Adrenal gland (tissue), 5 donors: Measurements from ENCODE around the gene GMIP.

ENCODE experiments used
- CTCF ChIP-seq, 6 experiments: fragments of 450-650 bp in 4 of 6; fragments of 200-600 bp in 2 of 6; sonication (generic) in 1 of 6; IDR thresholded peaks; 1 replicate in 5 of 6; 2 replicates in 1 of 6; pipeline versions ENCODE4 v1.5.1 to v1.8.0; 2016 to 2021; ENCODE audit warnings: antibody characterized with exemption in 6 of 6, mild to moderate bottlenecking in 2 of 6, moderate library complexity in 1 of 6
- POLR2A ChIP-seq, 2 donors: fragments of 450-650 bp; IDR thresholded peaks; one replicate each; pipeline ENCODE4 v1.6.1; 2017; ENCODE audit warnings: antibody characterized with exemption in 2 of 2, mild to moderate bottlenecking in 2 of 2, moderate library complexity in 1 of 2
- donor health status: DM: no; HTN: no; CAD: no.

DNA sequence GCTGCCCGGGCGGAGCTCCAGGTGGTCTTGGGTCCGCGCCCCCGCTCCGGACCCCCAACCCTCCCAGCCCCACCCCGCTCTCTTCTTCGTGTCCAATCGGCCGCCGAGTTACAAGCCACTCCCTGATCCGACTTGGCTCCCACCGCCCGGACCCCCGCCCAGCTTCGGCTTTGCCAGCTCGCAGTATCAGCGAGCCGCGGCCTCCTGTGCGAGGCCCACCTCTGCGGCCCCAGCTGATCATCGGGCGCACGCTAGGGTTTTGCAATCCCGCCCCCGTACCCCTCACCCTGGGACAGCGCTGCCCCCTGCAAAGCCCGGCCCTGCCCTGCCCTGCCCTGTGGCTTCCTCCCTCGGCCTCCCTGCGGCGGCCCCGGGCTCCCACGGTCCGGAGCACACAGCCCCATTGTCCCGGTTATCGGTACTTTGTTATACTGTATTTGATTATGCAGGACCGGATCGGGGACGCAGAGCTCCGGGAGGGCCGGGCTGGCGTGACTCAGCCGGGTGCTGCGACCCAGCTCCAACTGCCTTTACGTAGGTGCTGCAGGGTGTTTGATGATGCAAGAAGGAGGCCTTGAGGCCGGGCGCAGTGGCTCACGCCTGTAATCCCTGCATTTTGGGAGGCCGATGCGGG is 14.8 kb downstream of the GMIP start:
- TF ChIP-seq CTCF (IDR thresholded peaks at IDR 0.05) = no peak
- no peak for TF ChIP-seq POLR2A (IDR thresholded peaks at IDR 0.05)
